GM19452 (cell line): ENCODE results near the gene PVALEF.

Experiments
- ATAC-seq: cut with Tn5 transposase; IDR thresholded peaks from one replicate; pipeline ENCODE4 v1.9.1; 2021; ENCODE audit not compliant: unreplicated experiment

Gene PVALEF

GRCh38 chr17:81194941-81195901 lies 29.9 kb downstream of the PVALEF start:
- ATAC-seq = no peak

GRCh38 chr17:81195941-81196495 lies 30.7 kb downstream of the PVALEF start:
- ATAC-seq = no peak

- no peak for ATAC-seq
Observed at GRCh38 chr17:81196505-81197408, 31.4 kb downstream of the PVALEF start.

GRCh38 chr17:81197409-81197795 lies 32.1 kb downstream of the PVALEF start:
- no peak for ATAC-seq

GRCh38 chr17:81197831-81198490 lies 32.7 kb downstream of the PVALEF start:
- ATAC-seq = no peak

- no peak for ATAC-seq
Observed at GRCh38 chr17:81198826-81199481, 33.6 kb downstream of the PVALEF start.

- ATAC-seq = no peak
Observed at GRCh38 chr17:81199482-81199830, 34.1 kb downstream of the PVALEF start.

GRCh38 chr17:81200201-81200600 lies 34.9 kb downstream of the PVALEF start:
- ATAC-seq = no peak

GRCh38 chr17:81200695-81201580 lies 35.6 kb downstream of the PVALEF start:
- ATAC-seq = no peak

GRCh38 chr17:81202318-81202717 lies 37.0 kb downstream of the PVALEF start:
- no peak for ATAC-seq

GRCh38 chr17:81203136-81203535 lies 37.8 kb downstream of the PVALEF start:
- no peak for ATAC-seq

- ATAC-seq = no peak
Observed at GRCh38 chr17:81204578-81204977, 39.3 kb downstream of the PVALEF start.

GRCh38 chr17:81206166-81206565 lies 40.9 kb downstream of the PVALEF start:
- ATAC-seq = no peak

GRCh38 chr17:81206657-81207056 lies 41.4 kb downstream of the PVALEF start:
- ATAC-seq = no peak

GRCh38 chr17:81207610-81208581 lies 42.6 kb downstream of the PVALEF start:
- no peak for ATAC-seq

GRCh38 chr17:81208651-81209050 lies 43.3 kb downstream of the PVALEF start:
- ATAC-seq = no peak

GRCh38 chr17:81209141-81209540 lies 43.8 kb downstream of the PVALEF start:
- ATAC-seq = no peak

- no peak for ATAC-seq
Observed at GRCh38 chr17:81210466-81210865, 45.2 kb downstream of the PVALEF start.
